ENCODE data around the gene JAM2.

DNA sequence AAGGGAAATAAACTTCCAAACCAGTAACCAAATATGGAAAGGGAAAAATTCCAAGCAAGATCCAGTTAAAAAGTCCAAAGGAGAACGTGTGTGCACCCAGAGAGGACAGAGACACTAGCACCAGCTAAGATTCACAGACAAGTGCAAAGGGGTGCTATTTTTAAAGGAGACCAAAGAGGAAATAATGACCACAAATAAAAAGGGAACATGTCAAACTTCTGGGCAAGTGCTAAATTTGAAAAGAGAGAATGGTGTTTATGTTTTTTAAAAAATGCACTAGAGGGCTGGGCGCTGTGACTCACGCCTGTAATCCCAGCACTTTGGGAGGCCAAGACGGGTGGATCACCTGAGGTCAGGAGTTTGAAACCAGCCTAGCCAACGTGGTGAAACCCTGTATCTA lies 8.6 kb downstream of the JAM2 start:
- TF ChIP-seq SREBF2 (IDR thresholded peaks at IDR 0.05; ENCODE audit: low read length) (no peak), CREB1 (IDR thresholded peaks at IDR 0.05; ENCODE audit: low read depth) (no peak), SIN3A (IDR thresholded peaks at IDR 0.05; ENCODE audit: low read depth, low read length) (no peak), NFYB (IDR thresholded peaks at IDR 0.05; ENCODE audit: insufficient read depth, low read depth, low read length) (no peak), POLR2A (IDR thresholded peaks at IDR 0.05; ENCODE audit: low read depth, low read length) (no peak)
- TF ChIP-seq, protein P1, sequence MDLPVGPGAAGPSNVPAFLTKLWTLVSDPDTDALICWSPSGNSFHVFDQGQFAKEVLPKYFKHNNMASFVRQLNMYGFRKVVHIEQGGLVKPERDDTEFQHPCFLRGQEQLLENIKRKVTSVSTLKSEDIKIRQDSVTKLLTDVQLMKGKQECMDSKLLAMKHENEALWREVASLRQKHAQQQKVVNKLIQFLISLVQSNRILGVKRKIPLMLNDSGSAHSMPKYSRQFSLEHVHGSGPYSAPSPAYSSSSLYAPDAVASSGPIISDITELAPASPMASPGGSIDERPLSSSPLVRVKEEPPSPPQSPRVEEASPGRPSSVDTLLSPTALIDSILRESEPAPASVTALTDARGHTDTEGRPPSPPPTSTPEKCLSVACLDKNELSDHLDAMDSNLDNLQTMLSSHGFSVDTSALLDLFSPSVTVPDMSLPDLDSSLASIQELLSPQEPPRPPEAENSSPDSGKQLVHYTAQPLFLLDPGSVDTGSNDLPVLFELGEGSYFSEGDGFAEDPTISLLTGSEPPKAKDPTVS (IDR thresholded peaks at IDR 0.05; ENCODE audit: low read depth, low read length) = no peak
- TF ChIP-seq, protein P2, sequence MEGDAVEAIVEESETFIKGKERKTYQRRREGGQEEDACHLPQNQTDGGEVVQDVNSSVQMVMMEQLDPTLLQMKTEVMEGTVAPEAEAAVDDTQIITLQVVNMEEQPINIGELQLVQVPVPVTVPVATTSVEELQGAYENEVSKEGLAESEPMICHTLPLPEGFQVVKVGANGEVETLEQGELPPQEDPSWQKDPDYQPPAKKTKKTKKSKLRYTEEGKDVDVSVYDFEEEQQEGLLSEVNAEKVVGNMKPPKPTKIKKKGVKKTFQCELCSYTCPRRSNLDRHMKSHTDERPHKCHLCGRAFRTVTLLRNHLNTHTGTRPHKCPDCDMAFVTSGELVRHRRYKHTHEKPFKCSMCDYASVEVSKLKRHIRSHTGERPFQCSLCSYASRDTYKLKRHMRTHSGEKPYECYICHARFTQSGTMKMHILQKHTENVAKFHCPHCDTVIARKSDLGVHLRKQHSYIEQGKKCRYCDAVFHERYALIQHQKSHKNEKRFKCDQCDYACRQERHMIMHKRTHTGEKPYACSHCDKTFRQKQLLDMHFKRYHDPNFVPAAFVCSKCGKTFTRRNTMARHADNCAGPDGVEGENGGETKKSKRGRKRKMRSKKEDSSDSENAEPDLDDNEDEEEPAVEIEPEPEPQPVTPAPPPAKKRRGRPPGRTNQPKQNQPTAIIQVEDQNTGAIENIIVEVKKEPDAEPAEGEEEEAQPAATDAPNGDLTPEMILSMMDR (IDR thresholded peaks at IDR 0.05 in 2 of 3, conservative IDR thresholded peaks at IDR 0.05 in 1 of 3; ENCODE audit: control insufficient read depth in 2 of 3, extremely low read depth in 1 of 3, insufficient read depth in 1 of 3, low read depth in 3 of 3, low read length in 3 of 3) = no peak
- TF ChIP-seq, protein P3, sequence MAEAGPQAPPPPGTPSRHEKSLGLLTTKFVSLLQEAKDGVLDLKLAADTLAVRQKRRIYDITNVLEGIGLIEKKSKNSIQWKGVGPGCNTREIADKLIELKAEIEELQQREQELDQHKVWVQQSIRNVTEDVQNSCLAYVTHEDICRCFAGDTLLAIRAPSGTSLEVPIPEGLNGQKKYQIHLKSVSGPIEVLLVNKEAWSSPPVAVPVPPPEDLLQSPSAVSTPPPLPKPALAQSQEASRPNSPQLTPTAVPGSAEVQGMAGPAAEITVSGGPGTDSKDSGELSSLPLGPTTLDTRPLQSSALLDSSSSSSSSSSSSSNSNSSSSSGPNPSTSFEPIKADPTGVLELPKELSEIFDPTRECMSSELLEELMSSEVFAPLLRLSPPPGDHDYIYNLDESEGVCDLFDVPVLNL (IDR thresholded peaks at IDR 0.05; ENCODE audit: low read depth, low read length) = no peak
